GM12878 (cell line): ENCODE measurements around the gene KEL.

Source experiments
- HDAC6 ChIP-seq: fragments of 200-600 bp; sonication (generic); IDR thresholded peaks from one replicate; pipeline ENCODE4 v1.8.0; 2017; ENCODE audit warnings: antibody characterized with exemption; ENCODE audit not compliant: unreplicated experiment
- NBN ChIP-seq: fragments of 450-650 bp; IDR thresholded peaks from 2 replicates; pipeline ENCODE4 v1.6.1; 2016

DNA sequence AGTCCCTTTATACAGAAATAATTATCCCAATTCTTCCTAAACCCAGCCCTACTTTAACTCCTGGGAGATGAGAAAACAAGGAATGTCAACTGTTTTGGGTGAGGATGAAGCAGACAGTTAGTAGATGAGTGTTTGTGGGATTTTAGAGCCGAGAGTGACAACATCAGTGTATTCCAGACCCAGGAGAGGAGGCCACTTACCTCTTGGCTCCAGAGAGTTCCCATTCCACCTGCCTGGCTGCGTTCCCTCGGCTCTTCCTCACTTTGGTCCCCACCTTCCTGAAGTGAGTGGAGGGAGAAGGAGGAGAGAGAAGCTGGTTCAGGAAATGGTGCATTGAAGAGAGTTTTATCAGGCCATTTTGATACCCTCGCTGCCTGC, 579 bp downstream of the KEL start:
- TF ChIP-seq HDAC6 (no peak), NBN (no peak)
